HEK293 (cell line): ENCODE results near the gene PLCB1.
A peak's percentile ranks its signal among the peaks of the same experiment; 100 is the strongest.

Source experiments
- CTCF ChIA-PET: fragments of 350-600 bp; formaldehyde crosslinking; extraction: SDS; loops from one replicate; lab custom pipeline; 2021; ENCODE audit warnings: antibody characterized with exemption; lab: Yijun Ruan, JAX
- POLR2A ChIA-PET: fragments of 300-600 bp; formaldehyde crosslinking; extraction: SDS; loops from one replicate; lab custom pipeline; 2020; ENCODE audit warnings: antibody characterized with exemption, inconsistent platforms; lab: Yijun Ruan, JAX
- H3K27ac ChIP-seq: fragments of 200-500 bp; sonication (Bioruptor generic); 2 replicates; pipeline ENCODE4 v1.5.1; 2014; ENCODE audit warnings: low read depth, low read length, control low read depth, inconsistent platforms; ENCODE audit errors: extremely low read depth
- H3K36me3 ChIP-seq, 2 experiments: fragments of 200-500 bp in 1 of 2; sonication (Bioruptor generic) in 1 of 2; 1 replicate in 1 of 2; 2 replicates in 1 of 2; pipeline ENCODE4 v1.5.1; 2014 to 2017; ENCODE audit warnings: inconsistent platforms in 2 of 2, low read length in 2 of 2; ENCODE audit not compliant: control insufficient read depth in 2 of 2, insufficient read depth in 1 of 2
- H3K4me1 ChIP-seq: fragments of 200-500 bp; sonication (Bioruptor generic); 2 replicates; pipeline ENCODE4 v1.5.1; 2014; ENCODE audit warnings: mild to moderate bottlenecking, low read length, inconsistent platforms; ENCODE audit not compliant: control insufficient read depth, insufficient read depth
- H3K4me3 ChIP-seq: 2 replicates; pipeline ENCODE4 v1.5.1; 2011; ENCODE audit warnings: low read depth, mild to moderate bottlenecking, control low read depth, low read length, moderate library complexity
- H3K9me3 ChIP-seq: fragments of 200-500 bp; sonication (Bioruptor generic); 2 replicates; pipeline ENCODE4 v1.5.1; 2014; ENCODE audit warnings: low read depth, low read length, inconsistent platforms; ENCODE audit not compliant: control insufficient read depth, insufficient read depth
- BCL11A ChIP-seq: fragments of 450-650 bp; formaldehyde crosslinking; IDR thresholded peaks from 2 replicates; pipeline ENCODE4 v1.5.1; 2016; ENCODE audit warnings: low read depth, missing biosample characterization, missing genetic modification characterization
- GLI2 ChIP-seq: fragments of 450-650 bp; formaldehyde crosslinking; IDR thresholded peaks from 2 replicates; pipeline ENCODE4; 2017; ENCODE audit warnings: missing biosample characterization, missing genetic modification characterization, low read depth, borderline replicate concordance
- HOXA7 ChIP-seq: sonication (generic); formaldehyde crosslinking; IDR thresholded peaks from 2 replicates; pipeline ENCODE4 v1.8.1; 2022; ENCODE audit warnings: missing genetic modification reagents, borderline replicate concordance
- PRDM1 ChIP-seq: fragments of 450-650 bp; formaldehyde crosslinking; IDR thresholded peaks from 2 replicates; pipeline ENCODE4; 2016; ENCODE audit warnings: missing biosample characterization, missing genetic modification characterization
- RBAK ChIP-seq: fragments of 450-650 bp; formaldehyde crosslinking; IDR thresholded peaks from 2 replicates; pipeline ENCODE4 v1.5.1; 2016; ENCODE audit warnings: missing biosample characterization, missing genetic modification characterization
- YY1 ChIP-seq: fragments of 450-650 bp; formaldehyde crosslinking; IDR thresholded peaks from 2 replicates; pipeline ENCODE4 v1.5.1; 2018; ENCODE audit warnings: missing biosample characterization, missing genetic modification characterization
- ZBTB17 ChIP-seq: fragments of 450-650 bp; formaldehyde crosslinking; IDR thresholded peaks from 2 replicates; pipeline ENCODE4 v1.5.1; 2016; ENCODE audit warnings: missing biosample characterization, missing genetic modification characterization
- ZEB2 ChIP-seq: fragments of 450-650 bp; formaldehyde crosslinking; IDR thresholded peaks from 2 replicates; pipeline ENCODE4 v1.5.1; 2016; ENCODE audit warnings: missing biosample characterization, missing genetic modification characterization
- ZFP3 ChIP-seq: fragments of 450-650 bp; formaldehyde crosslinking; IDR thresholded peaks from 2 replicates; pipeline ENCODE4 v1.5.1; 2016; ENCODE audit warnings: low read depth, missing biosample characterization, missing genetic modification characterization
- ZNF155 ChIP-seq: fragments of 450-650 bp; formaldehyde crosslinking; IDR thresholded peaks from 2 replicates; pipeline ENCODE4 v1.5.1; 2016; ENCODE audit warnings: missing biosample characterization, missing genetic modification characterization
- ZNF280C ChIP-seq: fragments of 450-650 bp; formaldehyde crosslinking; IDR thresholded peaks from 2 replicates; pipeline ENCODE4 v1.5.1; 2016; ENCODE audit warnings: missing biosample characterization, missing genetic modification characterization
- ZNF585B ChIP-seq: fragments of 450-650 bp; formaldehyde crosslinking; IDR thresholded peaks from 2 replicates; pipeline ENCODE4 v1.5.1; 2016; ENCODE audit warnings: missing biosample characterization, missing genetic modification characterization
- ZNF629 ChIP-seq: fragments of 450-650 bp; formaldehyde crosslinking; IDR thresholded peaks from 2 replicates; pipeline ENCODE4 v1.5.1; 2017; ENCODE audit warnings: missing biosample characterization, missing genetic modification characterization
- ZNF658 ChIP-seq: fragments of 450-650 bp; formaldehyde crosslinking; IDR thresholded peaks from 2 replicates; pipeline ENCODE4; 2016; ENCODE audit warnings: missing biosample characterization, missing genetic modification characterization
- ZNF670 ChIP-seq: fragments of 450-650 bp; formaldehyde crosslinking; IDR thresholded peaks from 2 replicates; pipeline ENCODE4 v1.5.1; 2016; ENCODE audit warnings: missing biosample characterization, missing genetic modification characterization, low read depth
- ZNF837 ChIP-seq: fragments of 450-650 bp; formaldehyde crosslinking; IDR thresholded peaks from 2 replicates; pipeline ENCODE4 v1.5.1; 2016; ENCODE audit warnings: missing biosample characterization, missing genetic modification characterization
- TF ChIP-seq, protein P1 (sequence below): fragments of 450-650 bp; formaldehyde crosslinking; IDR thresholded peaks from 2 replicates; pipeline ENCODE4 v1.5.1; 2017; ENCODE audit warnings: missing biosample characterization, missing genetic modification characterization
- TF ChIP-seq, protein P2 (sequence below): sonication (generic); formaldehyde crosslinking; IDR thresholded peaks from 2 replicates; pipeline ENCODE4 v1.8.1; 2022; ENCODE audit warnings: mild to moderate bottlenecking, moderate library complexity, missing genetic modification reagents
- TF ChIP-seq, protein P3 (sequence below): fragments of 450-650 bp; formaldehyde crosslinking; IDR thresholded peaks from 2 replicates; pipeline ENCODE4 v1.5.1; 2016; ENCODE audit warnings: missing biosample characterization, missing genetic modification characterization
- TF ChIP-seq, protein P4 (sequence below): fragments of 450-650 bp; formaldehyde crosslinking; IDR thresholded peaks from 2 replicates; pipeline ENCODE4 v1.5.1; 2016; ENCODE audit warnings: missing biosample characterization, missing genetic modification characterization

Gene PLCB1

GRCh38 chr20:8223091-8223870 is 91.2 kb downstream of the PLCB1 start (continued):
- TF ChIP-seq GLI2 (no peak), ZNF280C (no peak), ZEB2 (no peak), ZBTB17 (tag by site-specific recombination) (no peak), RBAK (no peak)
- TF ChIP-seq, protein P1, sequence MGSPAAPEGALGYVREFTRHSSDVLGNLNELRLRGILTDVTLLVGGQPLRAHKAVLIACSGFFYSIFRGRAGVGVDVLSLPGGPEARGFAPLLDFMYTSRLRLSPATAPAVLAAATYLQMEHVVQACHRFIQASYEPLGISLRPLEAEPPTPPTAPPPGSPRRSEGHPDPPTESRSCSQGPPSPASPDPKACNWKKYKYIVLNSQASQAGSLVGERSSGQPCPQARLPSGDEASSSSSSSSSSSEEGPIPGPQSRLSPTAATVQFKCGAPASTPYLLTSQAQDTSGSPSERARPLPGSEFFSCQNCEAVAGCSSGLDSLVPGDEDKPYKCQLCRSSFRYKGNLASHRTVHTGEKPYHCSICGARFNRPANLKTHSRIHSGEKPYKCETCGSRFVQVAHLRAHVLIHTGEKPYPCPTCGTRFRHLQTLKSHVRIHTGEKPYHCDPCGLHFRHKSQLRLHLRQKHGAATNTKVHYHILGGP, result no peak

GRCh38 chr20:8225658-8226057 is 93.6 kb downstream of the PLCB1 start:
- TF ChIP-seq, protein P2, sequence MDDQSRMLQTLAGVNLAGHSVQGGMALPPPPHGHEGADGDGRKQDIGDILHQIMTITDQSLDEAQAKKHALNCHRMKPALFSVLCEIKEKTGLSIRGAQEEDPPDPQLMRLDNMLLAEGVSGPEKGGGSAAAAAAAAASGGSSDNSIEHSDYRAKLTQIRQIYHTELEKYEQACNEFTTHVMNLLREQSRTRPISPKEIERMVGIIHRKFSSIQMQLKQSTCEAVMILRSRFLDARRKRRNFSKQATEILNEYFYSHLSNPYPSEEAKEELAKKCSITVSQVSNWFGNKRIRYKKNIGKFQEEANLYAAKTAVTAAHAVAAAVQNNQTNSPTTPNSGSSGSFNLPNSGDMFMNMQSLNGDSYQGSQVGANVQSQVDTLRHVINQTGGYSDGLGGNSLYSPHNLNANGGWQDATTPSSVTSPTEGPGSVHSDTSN (CRISPR knock-in tag), result no peak
- TF ChIP-seq PRDM1 (tag by site-specific recombination), result 0 out of 2 replicates have a peak, but pooled peaks have one; percentile 15
- ChIA-PET POLR2A (no interaction called here), CTCF (no interaction called here)
- H3K27ac ChIP-seq, result no peak overlapping the region
- no peaks in the 10 kb centered on the region for H3K36me3 ChIP-seq
- no peaks in the 10 kb centered on the region for H3K4me1 ChIP-seq
- no peak overlapping the region for H3K4me3 ChIP-seq
- H3K9me3 ChIP-seq, result no peaks in the 10 kb centered on the region

DNA sequence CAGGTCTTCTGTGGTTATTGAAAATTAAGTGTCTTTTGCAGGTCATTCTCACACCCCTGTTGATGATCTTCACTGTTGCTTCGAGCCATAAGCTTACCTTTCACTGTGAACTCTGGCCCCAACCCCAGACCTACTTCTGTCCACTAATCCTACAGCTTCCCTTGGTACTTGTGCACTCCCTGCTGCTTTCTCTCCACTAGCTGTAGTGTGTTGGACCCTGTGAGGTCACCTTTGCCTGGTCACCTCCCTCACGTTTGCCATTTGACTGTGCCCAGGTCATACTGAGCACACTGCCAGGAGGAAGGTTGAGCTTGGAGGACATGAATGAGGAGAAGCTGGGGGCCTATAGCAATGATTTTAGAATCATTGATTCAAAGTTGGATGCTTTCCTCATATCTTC is 94.0 kb downstream of the PLCB1 start:
- H3K9me3 ChIP-seq, result no peaks in the 10 kb centered on the region
- POLR2A ChIA-PET, result no interaction called here
- TF ChIP-seq, protein P3, sequence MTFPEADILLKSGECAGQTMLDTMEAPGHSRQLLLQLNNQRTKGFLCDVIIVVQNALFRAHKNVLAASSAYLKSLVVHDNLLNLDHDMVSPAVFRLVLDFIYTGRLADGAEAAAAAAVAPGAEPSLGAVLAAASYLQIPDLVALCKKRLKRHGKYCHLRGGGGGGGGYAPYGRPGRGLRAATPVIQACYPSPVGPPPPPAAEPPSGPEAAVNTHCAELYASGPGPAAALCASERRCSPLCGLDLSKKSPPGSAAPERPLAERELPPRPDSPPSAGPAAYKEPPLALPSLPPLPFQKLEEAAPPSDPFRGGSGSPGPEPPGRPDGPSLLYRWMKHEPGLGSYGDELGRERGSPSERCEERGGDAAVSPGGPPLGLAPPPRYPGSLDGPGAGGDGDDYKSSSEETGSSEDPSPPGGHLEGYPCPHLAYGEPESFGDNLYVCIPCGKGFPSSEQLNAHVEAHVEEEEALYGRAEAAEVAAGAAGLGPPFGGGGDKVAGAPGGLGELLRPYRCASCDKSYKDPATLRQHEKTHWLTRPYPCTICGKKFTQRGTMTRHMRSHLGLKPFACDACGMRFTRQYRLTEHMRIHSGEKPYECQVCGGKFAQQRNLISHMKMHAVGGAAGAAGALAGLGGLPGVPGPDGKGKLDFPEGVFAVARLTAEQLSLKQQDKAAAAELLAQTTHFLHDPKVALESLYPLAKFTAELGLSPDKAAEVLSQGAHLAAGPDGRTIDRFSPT (tag by site-specific recombination), result no peak
- TF ChIP-seq ZNF670, result no peak
- H3K36me3 ChIP-seq, result no peaks in the 10 kb centered on the region
- no peak overlapping the region for H3K4me3 ChIP-seq
- CTCF ChIA-PET, result no interaction called here
- no peaks in the 10 kb centered on the region for H3K4me1 ChIP-seq
- H3K27ac ChIP-seq, result no peak overlapping the region

DNA sequence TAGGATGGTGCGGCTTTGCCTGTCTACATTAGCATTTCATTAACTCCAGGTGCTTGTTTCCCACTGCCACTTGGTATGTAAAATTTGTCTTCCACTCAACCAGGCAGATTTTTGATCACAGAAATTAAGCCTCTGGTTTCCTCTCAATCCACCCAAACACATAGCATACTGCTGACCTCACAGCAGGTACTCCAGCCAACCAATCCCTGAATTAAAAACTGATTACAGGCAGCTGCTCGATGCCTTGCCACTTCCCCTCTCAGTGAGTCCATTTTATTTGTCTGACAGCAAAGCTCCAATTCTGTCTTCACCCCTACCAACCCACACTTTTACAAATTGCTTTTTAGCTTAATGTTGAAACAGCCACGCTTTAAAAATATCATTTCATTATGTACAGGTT is 95.2 kb downstream of the PLCB1 start:
- POLR2A ChIA-PET, result no interaction called here
- TF ChIP-seq ZNF658 (tag by site-specific recombination) (no peak), ZFP3 (tag by site-specific recombination) (no peak), BCL11A (tag by site-specific recombination) (no peak), ZEB2 (no peak), ZNF155 (tag by site-specific recombination) (no peak), ZNF585B (no peak), ZNF629 (tag by site-specific recombination) (no peak), ZNF837 (tag by site-specific recombination) (no peak), HOXA7 (no peak), YY1 (tag by site-specific recombination) (no peak)
- TF ChIP-seq, protein P4, sequence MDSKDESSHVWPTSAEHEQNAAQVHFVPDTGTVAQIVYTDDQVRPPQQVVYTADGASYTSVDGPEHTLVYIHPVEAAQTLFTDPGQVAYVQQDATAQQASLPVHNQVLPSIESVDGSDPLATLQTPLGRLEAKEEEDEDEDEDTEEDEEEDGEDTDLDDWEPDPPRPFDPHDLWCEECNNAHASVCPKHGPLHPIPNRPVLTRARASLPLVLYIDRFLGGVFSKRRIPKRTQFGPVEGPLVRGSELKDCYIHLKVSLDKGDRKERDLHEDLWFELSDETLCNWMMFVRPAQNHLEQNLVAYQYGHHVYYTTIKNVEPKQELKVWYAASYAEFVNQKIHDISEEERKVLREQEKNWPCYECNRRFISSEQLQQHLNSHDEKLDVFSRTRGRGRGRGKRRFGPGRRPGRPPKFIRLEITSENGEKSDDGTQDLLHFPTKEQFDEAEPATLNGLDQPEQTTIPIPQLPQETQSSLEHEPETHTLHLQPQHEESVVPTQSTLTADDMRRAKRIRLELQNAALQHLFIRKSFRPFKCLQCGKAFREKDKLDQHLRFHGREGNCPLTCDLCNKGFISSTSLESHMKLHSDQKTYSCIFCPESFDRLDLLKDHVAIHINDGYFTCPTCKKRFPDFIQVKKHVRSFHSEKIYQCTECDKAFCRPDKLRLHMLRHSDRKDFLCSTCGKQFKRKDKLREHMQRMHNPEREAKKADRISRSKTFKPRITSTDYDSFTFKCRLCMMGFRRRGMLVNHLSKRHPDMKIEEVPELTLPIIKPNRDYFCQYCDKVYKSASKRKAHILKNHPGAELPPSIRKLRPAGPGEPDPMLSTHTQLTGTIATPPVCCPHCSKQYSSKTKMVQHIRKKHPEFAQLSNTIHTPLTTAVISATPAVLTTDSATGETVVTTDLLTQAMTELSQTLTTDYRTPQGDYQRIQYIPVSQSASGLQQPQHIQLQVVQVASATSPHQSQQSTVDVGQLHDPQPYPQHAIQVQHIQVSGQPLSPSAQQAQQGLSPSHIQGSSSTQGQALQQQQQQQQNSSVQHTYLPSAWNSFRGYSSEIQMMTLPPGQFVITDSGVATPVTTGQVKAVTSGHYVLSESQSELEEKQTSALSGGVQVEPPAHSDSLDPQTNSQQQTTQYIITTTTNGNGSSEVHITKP (tag by site-specific recombination), result no peak

More for the DNA sequence above, 95.2 kb downstream of the PLCB1 start:
- CTCF ChIA-PET, result interaction anchor here (0.8 to 1.1 kb wide), 2 partner anchors 96 to 181 kb away, joined by 3 to 4 read pairs; no protein-coding TSS in a partner anchor
- H3K36me3 ChIP-seq, result no peaks in the 10 kb centered on the region
- H3K27ac ChIP-seq, result no peak overlapping the region
- no peak overlapping the region for H3K4me3 ChIP-seq
- no peaks in the 10 kb centered on the region for H3K4me1 ChIP-seq
- no peaks in the 10 kb centered on the region for H3K9me3 ChIP-seq
